HEK293T (cell line): ENCODE results near the gene BEX5.
A peak's percentile ranks its signal among the peaks of the same experiment; 100 is the strongest.

Experiments
- CTBP1 ChIP-seq: fragments of 450-650 bp; IDR thresholded peaks from 2 replicates; pipeline ENCODE4 v1.6.1; 2016; ENCODE audit warnings: borderline replicate concordance
- ELF4 ChIP-seq: fragments of 450-650 bp; IDR thresholded peaks from 2 replicates; pipeline ENCODE4 v1.6.1; 2017; ENCODE audit warnings: antibody characterized with exemption
- FOXA1 ChIP-seq: fragments of 450-650 bp; IDR thresholded peaks from 2 replicates; pipeline ENCODE4 v1.6.1; 2016; ENCODE audit warnings: mild to moderate bottlenecking
- FOXK2 ChIP-seq: fragments of 450-650 bp; IDR thresholded peaks from 2 replicates; pipeline ENCODE4 v1.6.1; 2016; ENCODE audit warnings: mild to moderate bottlenecking
- FOXM1 ChIP-seq: fragments of 450-650 bp; IDR thresholded peaks from 2 replicates; pipeline ENCODE4 v1.6.1; 2017; ENCODE audit warnings: mild to moderate bottlenecking, borderline replicate concordance
- HDGF ChIP-seq: fragments of 450-650 bp; IDR thresholded peaks from 2 replicates; pipeline ENCODE4 v1.6.1; 2017; ENCODE audit warnings: antibody characterized with exemption, borderline replicate concordance
- L3MBTL2 ChIP-seq: fragments of 450-650 bp; conservative IDR thresholded peaks from 2 replicates; pipeline ENCODE4 v1.6.1; 2016; ENCODE audit warnings: mild to moderate bottlenecking
- NFRKB ChIP-seq: fragments of 450-650 bp; IDR thresholded peaks from 2 replicates; pipeline ENCODE4 v1.6.1; 2016; ENCODE audit warnings: mild to moderate bottlenecking, moderate library complexity
- PKNOX1 ChIP-seq: fragments of 450-650 bp; IDR thresholded peaks from 2 replicates; pipeline ENCODE4 v1.6.1; 2016
- SP1 ChIP-seq: fragments of 450-650 bp; IDR thresholded peaks from 2 replicates; pipeline ENCODE4 v1.6.1; 2017
- SUZ12 ChIP-seq: fragments of 450-650 bp; IDR thresholded peaks from 2 replicates; pipeline ENCODE4 v1.6.1; 2016; ENCODE audit warnings: mild to moderate bottlenecking
- TARDBP ChIP-seq: fragments of 450-650 bp; IDR thresholded peaks from 2 replicates; pipeline ENCODE4 v1.6.1; 2016

- no peak for TF ChIP-seq ELF4
- TF ChIP-seq SP1: no peak
- no peak for TF ChIP-seq TARDBP
- TF ChIP-seq FOXK2: no peak
- TF ChIP-seq HDGF: no peak
- 0 out of 2 replicates have a peak, but pooled peaks have one; percentile 26 for TF ChIP-seq L3MBTL2
- no peak for TF ChIP-seq PKNOX1
- TF ChIP-seq FOXM1: no peak
- TF ChIP-seq FOXA1: no peak
- no peak for TF ChIP-seq SUZ12
- no peak for TF ChIP-seq CTBP1
- no peak for TF ChIP-seq NFRKB
Measured at GRCh38 chrX:102155806-102156179, at the start of gene BEX5.
